Activated T-cell treated with anti-CD3 and anti-CD28 coated beads for 24 hours (primary cell): ENCODE measurements around the gene TMTC1.

Source experiments
- DNase-seq: peaks from one replicate; pipeline ENCODE4 v3.0.0-alpha.2; 2020; ENCODE audit warnings: low read depth

The TMTC1 gene

DNA sequence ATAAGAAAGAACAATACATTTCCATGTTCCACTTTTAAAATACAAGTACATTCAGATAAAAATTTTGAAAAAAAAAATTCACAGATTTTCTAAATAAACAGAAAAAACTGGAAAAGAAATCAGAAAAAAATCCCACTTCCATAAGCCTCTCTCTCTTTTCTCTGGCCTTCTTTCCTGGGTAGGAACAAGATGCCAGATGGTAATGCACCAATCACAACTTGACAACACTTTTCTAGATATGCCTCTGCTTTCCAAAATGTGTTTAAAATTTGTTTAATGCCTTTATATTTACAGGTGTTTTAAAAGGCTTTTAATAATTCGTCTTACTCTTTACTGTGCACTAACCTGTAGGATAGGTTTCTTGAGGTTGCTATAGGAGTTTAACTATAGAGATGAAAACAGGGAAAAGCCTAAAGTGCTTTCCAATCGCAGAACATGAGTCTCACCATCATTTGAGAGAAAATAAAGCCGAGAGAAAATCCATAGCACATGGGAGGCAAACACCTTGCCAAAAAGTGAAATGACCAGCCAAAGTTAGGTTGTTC is 74.2 kb downstream of the TMTC1 start:
- no peak for DNase-seq

GRCh38 chr12:29709054-29709453 is 74.7 kb downstream of the TMTC1 start:
- DNase-seq, result no peak

DNA sequence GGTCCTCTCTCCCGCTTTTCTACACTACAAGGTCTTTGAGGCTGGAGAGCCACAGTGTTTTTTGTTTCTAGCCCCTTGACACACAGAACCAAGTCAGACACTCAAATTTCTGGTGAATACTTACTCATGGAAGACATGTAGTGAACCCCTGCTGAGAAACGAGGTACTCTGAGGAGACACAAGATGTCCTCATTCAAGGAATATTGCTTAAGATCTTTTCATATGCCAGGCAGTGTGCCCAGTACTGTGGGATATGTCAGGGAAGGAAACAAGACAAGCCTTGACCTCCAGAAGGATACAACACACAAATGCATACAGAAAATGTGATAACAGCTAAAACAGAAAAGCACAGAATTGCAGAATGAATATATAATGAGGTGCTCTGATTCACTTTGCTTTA is 75.9 kb downstream of the TMTC1 start:
- DNase-seq, result no peak

GRCh38 chr12:29706311-29706710 is 77.4 kb downstream of the TMTC1 start:
- DNase-seq, result no peak

- DNase-seq, result no peak
Measured at GRCh38 chr12:29703528-29703927, 80.2 kb downstream of the TMTC1 start.

DNA sequence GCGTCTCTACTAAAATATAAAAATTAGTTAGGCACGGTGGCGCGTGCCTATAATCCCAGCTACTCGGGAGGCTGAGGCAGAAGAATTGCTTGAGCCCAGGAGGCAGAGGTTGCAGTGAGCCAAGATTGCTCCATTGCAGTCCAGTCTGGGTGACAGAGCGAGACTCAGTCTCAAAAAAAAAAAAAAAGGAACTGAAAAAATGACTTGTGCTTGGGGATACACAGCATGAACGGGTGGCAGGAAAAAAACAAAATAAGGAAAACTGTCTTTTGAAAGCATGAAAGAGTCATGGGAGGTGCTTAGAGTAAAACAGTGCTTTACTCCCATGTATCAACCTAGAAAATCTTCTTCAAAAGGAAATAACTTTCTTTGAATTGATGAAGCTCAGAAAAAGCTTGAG is 80.8 kb downstream of the TMTC1 start:
- DNase-seq, result no peak

DNA sequence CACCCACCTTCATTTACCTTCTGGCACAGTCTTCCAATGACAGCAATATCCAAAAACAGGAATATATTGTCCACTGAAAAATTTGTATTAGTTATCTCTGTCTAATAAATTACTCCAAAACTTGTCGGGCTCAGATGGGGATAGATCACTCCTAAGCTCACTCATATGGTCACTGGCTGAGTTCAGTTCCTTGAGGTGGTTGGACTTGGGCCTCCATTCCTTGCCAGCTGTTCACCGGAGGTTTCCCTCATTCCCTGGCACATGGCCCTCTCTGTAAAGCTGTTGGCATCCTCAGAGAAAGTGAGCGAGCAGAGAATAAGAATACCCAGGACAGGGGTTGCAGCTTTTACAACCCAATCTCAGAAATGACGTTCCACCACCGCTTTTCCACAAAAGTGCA is 81.5 kb downstream of the TMTC1 start:
- no peak for DNase-seq

DNA sequence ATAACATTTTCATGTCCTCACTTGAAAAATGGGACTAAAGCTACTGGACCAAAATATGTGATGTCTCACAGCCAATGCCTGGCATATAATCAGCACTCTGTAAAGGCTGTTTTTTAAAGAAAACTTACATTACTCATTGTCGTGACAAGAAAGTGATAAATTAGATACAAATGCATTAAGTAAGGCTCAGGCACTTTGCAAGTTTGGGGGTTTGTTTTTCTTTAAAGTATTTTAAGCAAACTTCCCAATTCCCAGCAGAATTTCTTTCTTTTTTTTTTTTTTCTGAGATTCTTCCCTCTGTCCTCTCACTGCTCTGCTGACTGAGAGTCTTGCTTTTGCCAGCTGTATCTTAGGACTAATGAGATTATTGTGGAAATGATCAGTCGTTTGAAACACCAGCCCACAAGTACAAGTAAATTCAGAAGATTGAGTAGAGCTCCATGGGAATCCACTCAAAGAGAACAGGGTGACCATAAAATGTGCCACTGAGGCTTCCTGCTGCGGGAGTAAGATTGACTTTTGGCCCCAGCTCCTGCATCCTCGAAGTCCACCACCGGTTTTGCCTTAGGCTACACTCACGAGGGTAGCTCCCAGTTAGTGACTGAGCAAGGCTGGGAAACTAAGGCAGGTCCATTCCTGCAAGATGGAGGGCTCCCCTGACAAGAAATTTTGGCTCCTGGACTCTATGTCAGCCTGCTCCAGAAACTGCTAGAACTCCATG is 82.8 kb downstream of the TMTC1 start:
- DNase-seq, result no peak

DNA sequence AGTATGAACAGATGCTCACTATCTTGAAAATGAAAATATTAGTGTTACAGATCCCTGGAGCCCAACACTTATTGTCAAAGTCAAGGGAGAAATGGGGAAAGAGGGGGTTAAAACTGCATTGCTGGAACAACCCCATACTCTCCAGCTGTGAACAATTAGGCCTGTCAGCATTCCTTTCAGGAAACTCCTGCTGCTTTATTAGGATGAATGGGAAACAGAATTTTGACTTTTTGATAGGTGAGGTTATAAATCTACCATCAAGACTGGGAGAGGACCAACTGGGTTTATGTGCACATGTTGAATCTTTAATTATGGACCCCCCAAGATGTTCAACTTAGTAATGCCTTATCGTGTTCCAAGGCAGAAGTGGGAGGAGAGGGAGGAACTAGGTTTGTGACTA is 85.0 kb downstream of the TMTC1 start:
- no peak for DNase-seq

GRCh38 chr12:29695800-29696199 is 87.9 kb downstream of the TMTC1 start:
- DNase-seq, result no peak

DNA sequence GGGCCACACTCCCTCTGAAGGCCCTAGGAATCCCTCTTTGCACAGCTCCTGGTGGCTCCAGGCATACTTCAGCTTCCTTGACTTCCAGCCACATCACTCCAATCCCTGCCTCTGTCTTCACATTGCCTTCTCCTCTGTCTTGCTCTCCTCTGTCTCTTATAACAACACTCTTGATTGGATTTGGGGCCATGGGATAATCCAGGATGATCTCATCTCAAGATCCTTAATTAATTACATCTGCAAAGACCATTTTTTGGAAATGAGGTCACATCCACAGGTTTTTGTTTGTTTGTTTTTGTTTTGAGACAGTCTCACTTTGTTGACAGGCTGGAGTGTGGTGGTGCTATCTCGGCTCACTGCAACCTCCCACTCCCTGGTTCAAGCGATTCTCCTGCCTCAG is 88.7 kb downstream of the TMTC1 start:
- DNase-seq, result no peak

DNA sequence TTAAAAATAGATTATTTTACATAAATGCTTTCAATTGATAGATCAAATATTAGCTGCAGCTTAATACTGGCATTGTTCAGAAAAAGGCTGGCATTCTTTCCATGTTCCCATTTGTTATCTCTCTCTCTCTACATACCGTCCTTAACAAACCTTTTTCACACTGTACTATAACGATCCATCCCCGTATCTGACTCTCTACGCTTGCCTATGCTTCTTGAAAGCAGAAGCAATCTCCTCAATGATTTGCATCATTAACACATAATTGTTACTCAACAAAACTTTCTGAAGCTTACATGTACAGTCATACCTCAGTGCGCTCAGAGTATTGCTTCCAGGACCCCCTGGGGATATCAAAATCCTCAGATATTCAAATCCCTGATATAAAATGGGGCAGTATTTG is 89.7 kb downstream of the TMTC1 start:
- no peak for DNase-seq

- no peak for DNase-seq
Measured at GRCh38 chr12:29692237-29692636, 91.5 kb downstream of the TMTC1 start.

DNA sequence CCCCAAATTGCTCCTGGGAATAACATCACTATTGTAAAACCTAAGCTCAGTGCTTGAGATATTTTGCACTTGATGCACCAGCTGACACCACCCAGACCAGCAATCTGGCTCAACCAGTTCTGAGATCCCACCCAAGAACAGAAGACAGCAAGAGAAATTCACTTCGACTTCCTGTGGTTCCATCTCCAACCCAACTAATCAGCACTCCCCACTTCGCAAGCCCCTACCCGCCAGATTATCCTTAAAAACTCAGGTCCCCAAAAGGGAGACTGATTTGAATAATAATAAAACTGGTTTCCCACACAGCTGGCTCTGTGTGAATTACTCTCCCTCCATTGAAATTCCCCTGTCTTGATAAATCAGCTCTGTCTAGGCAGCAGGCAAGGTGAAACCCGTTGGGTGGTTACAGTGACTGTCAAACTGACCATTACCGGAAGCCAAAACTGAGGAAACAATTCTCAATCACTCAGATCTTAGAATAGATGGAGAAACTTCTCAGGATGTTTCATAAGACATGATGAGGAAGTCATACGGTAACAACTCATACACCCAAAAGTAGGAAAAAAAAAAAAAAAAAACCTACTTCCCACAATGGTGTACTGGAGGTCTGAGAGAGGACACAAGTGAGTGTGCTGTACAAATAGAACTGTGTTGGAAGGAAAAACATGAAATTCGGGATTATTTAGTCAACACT is 92.4 kb downstream of the TMTC1 start:
- no peak for DNase-seq

GRCh38 chr12:29690728-29691127 is 93.0 kb downstream of the TMTC1 start:
- DNase-seq, result no peak

DNA sequence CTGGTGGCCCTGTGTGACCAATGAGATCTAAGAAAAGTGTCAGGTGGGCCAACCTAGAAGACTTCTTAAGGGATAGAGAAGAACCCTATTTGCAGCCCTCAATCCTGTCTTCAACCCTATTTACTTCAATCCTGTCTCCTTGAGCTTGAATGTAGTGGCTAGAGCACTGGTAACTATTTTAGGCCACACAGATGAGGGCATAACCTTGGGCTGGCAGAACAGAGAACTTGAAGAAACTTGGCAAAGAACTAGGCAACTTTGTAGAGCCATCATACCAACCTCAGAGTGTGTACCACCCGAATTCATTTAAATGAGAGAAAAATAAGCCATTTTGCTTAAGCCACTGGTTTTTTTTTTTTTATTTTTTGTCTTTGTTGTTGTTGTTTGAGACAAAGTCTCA is 94.8 kb downstream of the TMTC1 start:
- no peak for DNase-seq

DNA sequence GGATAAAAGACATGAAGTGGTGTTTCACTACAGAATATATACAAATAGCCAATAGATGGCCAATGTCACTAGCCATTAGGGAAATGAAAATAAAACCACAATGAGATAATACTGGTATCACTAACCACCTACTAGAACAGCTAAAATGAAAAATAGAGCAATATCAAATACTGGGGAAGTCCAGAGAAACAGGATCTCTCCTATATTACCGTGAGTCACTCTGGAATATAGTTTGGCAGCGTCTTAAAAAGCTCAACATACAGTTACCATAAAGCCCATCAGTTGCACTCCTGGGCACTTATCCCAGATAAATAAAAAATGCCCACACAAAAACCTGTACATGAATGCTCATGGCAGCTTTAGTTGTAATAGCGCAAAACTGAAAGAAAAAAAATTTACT is 101.7 kb downstream of the TMTC1 start:
- no peak for DNase-seq

DNA sequence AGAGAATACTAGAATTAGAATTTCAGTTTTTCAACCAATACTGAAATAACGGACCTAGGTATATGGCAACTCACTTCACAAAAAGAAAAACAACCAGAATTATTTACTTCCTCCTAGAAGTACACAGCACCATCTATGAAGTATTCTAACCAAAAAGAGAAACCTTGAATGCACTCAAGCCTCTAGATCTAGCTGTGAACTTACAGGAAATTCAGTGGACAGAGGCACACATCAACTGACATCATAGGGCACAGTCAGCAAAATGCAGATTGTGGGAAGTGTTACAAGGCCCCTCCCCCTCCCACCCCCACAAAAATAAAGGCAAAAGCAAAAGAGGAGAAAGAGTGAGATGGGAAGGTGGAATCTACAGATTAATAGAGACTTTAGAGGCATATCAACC is 102.4 kb downstream of the TMTC1 start:
- no peak for DNase-seq

GRCh38 chr12:29676676-29677075 is 107.1 kb downstream of the TMTC1 start:
- no peak for DNase-seq

GRCh38 chr12:29674463-29674862 is 109.3 kb downstream of the TMTC1 start:
- no peak for DNase-seq

DNA sequence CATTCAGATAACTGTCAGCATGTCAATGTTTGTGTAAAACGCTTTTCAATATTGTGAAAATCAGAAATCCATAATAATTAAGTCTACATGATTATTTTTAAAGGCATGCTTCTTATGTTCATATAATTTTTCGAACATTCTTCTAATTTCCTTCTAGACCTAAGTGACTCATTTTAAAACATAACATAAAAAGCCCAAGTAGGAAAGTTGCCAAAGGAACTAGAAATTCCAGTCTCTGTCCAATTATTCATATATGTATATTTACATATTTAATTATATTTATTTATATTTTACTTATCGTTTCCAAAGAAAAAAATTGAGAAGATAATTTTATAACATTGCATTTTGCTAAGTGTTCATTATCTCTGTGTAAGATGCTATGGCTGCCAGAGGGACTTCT is 110.4 kb downstream of the TMTC1 start:
- no peak for DNase-seq

GRCh38 chr12:29672580-29672979 is 111.2 kb downstream of the TMTC1 start:
- DNase-seq, result no peak

- no peak for DNase-seq
Measured at GRCh38 chr12:29671742-29672141, 112.0 kb downstream of the TMTC1 start.

- DNase-seq, result no peak
Measured at GRCh38 chr12:29667011-29667410, 116.7 kb downstream of the TMTC1 start.
